Measurements from ENCODE around the gene VRK1. TPM values are rescaled to one million over a fixed set of nuclear protein-coding genes. Genes with fewer than 3 reads are reported as not detected.

Gene VRK1
- total RNA-seq, 1 experiment from 2014 or later, result 166 TPM

- no peak overlapping the region for H3K4me3 ChIP-seq (ENCODE audit: low read length)
- no peaks in the 10 kb centered on the region for H3K79me2 ChIP-seq (ENCODE audit: low read length)
- no peak overlapping the region for H2AFZ ChIP-seq (ENCODE audit: low read length)
- no peaks in the 10 kb centered on the region for H3K9me2 ChIP-seq (replicated peaks; ENCODE audit: insufficient read depth, low read length)
- H3K36me3 ChIP-seq (ENCODE audit: insufficient read depth, low read length), result no peaks in the 10 kb centered on the region; the same call in 1 of the 2 replicates
- no peaks in the 10 kb centered on the region for H4K20me1 ChIP-seq (ENCODE audit: insufficient read depth, low read depth, low read length)
- H3K9me3 ChIP-seq (ENCODE audit: low read length), result peaks cover 6% of the 10 kb centered on the region
- DNase-seq, result peak; percentile 49
- peaks cover 31% of the 10 kb centered on the region for H3K4me1 ChIP-seq (ENCODE audit: low read length)
- H3K9ac ChIP-seq (ENCODE audit: low read length), result no peak overlapping the region
- no peaks in the 10 kb centered on the region for H3K27me3 ChIP-seq (ENCODE audit: low read length)
- H3K4me2 ChIP-seq (ENCODE audit: low read depth, low read length, poor library complexity, severe bottlenecking), result no peak overlapping the region
- H3K27ac ChIP-seq (ENCODE audit: low read length), result no peak overlapping the region
These were observed 109.3 kb downstream of the VRK1 start for GRCh38 chr14:96906434-96906833.

GRCh38 chr14:96909841-96910364 is 112.7 kb downstream of the VRK1 start:
- Histone ChIP-seq H3K4me2 (ENCODE audit: low read depth, low read length, poor library complexity, severe bottlenecking) (no peak overlapping the region), H2AFZ (ENCODE audit: low read length) (no peak overlapping the region), H3K4me1 (ENCODE audit: low read length) (peaks cover 14% of the 10 kb centered on the region), H3K27ac (ENCODE audit: low read length) (no peak overlapping the region), H3K9me3 (ENCODE audit: low read length) (peaks cover 6% of the 10 kb centered on the region), H3K36me3 (ENCODE audit: insufficient read depth, low read length) (no peaks in the 10 kb centered on the region; the same call in 1 of the 2 replicates), H4K20me1 (ENCODE audit: insufficient read depth, low read depth, low read length) (no peaks in the 10 kb centered on the region), H3K4me3 (ENCODE audit: low read length) (no peak overlapping the region), H3K79me2 (ENCODE audit: low read length) (no peaks in the 10 kb centered on the region), H3K9ac (ENCODE audit: low read length) (no peak overlapping the region), H3K9me2 (replicated peaks; ENCODE audit: insufficient read depth, low read length) (no peaks in the 10 kb centered on the region), H3K27me3 (ENCODE audit: low read length) (no peaks in the 10 kb centered on the region)
- no peak for DNase-seq

GRCh38 chr14:96911499-96912149 is 114.4 kb downstream of the VRK1 start:
- Histone ChIP-seq H3K4me1 (ENCODE audit: low read length) (no peaks in the 10 kb centered on the region), H2AFZ (ENCODE audit: low read length) (no peak overlapping the region), H4K20me1 (ENCODE audit: insufficient read depth, low read depth, low read length) (no peaks in the 10 kb centered on the region), H3K4me3 (ENCODE audit: low read length) (no peak overlapping the region), H3K9me2 (replicated peaks; ENCODE audit: insufficient read depth, low read length) (no peaks in the 10 kb centered on the region), H3K27me3 (ENCODE audit: low read length) (no peaks in the 10 kb centered on the region), H3K79me2 (ENCODE audit: low read length) (no peaks in the 10 kb centered on the region), H3K9ac (ENCODE audit: low read length) (no peak overlapping the region), H3K9me3 (ENCODE audit: low read length) (peaks cover 6% of the 10 kb centered on the region), H3K36me3 (ENCODE audit: insufficient read depth, low read length) (no peaks in the 10 kb centered on the region; the same call in 1 of the 2 replicates), H3K4me2 (ENCODE audit: low read depth, low read length, poor library complexity, severe bottlenecking) (no peak overlapping the region), H3K27ac (ENCODE audit: low read length) (no peak overlapping the region)
- no peak for DNase-seq

GRCh38 chr14:96914571-96915128 is 117.5 kb downstream of the VRK1 start:
- Histone ChIP-seq H3K9me3 (ENCODE audit: low read length) (peaks cover 4% of the 10 kb centered on the region), H3K36me3 (ENCODE audit: insufficient read depth, low read length) (no peaks in the 10 kb centered on the region), H3K79me2 (ENCODE audit: low read length) (no peaks in the 10 kb centered on the region), H3K4me1 (ENCODE audit: low read length) (no peaks in the 10 kb centered on the region), H3K4me2 (ENCODE audit: low read depth, low read length, poor library complexity, severe bottlenecking) (no peak overlapping the region), H3K9me2 (replicated peaks; ENCODE audit: insufficient read depth, low read length) (no peaks in the 10 kb centered on the region), H2AFZ (ENCODE audit: low read length) (no peak overlapping the region), H3K4me3 (ENCODE audit: low read length) (no peak overlapping the region), H3K27me3 (ENCODE audit: low read length) (no peaks in the 10 kb centered on the region), H3K9ac (ENCODE audit: low read length) (no peak overlapping the region), H3K27ac (ENCODE audit: low read length) (no peak overlapping the region), H4K20me1 (ENCODE audit: insufficient read depth, low read depth, low read length) (no peaks in the 10 kb centered on the region)
- no peak for DNase-seq

- no peaks in the 10 kb centered on the region for H3K36me3 ChIP-seq (ENCODE audit: insufficient read depth, low read length)
- no peak overlapping the region for H3K9ac ChIP-seq (ENCODE audit: low read length)
- no peak for DNase-seq
- H3K4me3 ChIP-seq (ENCODE audit: low read length), result no peak overlapping the region
- H3K79me2 ChIP-seq (ENCODE audit: low read length), result no peaks in the 10 kb centered on the region
- H3K4me2 ChIP-seq (ENCODE audit: low read depth, low read length, poor library complexity, severe bottlenecking), result no peak overlapping the region
- no peaks in the 10 kb centered on the region for H3K9me3 ChIP-seq (ENCODE audit: low read length)
- H2AFZ ChIP-seq (ENCODE audit: low read length), result no peak overlapping the region
- no peaks in the 10 kb centered on the region for H3K9me2 ChIP-seq (replicated peaks; ENCODE audit: insufficient read depth, low read length)
- no peaks in the 10 kb centered on the region for H3K27me3 ChIP-seq (ENCODE audit: low read length)
- no peaks in the 10 kb centered on the region for H3K4me1 ChIP-seq (ENCODE audit: low read length)
- no peaks in the 10 kb centered on the region for H4K20me1 ChIP-seq (ENCODE audit: insufficient read depth, low read depth, low read length)
- no peak overlapping the region for H3K27ac ChIP-seq (ENCODE audit: low read length)
These were observed 118.3 kb downstream of the VRK1 start for GRCh38 chr14:96915478-96915877.

- Histone ChIP-seq H3K27ac (ENCODE audit: low read length) (no peak overlapping the region), H3K4me1 (ENCODE audit: low read length) (no peaks in the 10 kb centered on the region), H3K9me3 (ENCODE audit: low read length) (no peaks in the 10 kb centered on the region; the same call in 1 of the 2 replicates), H3K4me2 (ENCODE audit: low read depth, low read length, poor library complexity, severe bottlenecking) (no peak overlapping the region), H3K36me3 (ENCODE audit: insufficient read depth, low read length) (no peaks in the 10 kb centered on the region), H3K9me2 (replicated peaks; ENCODE audit: insufficient read depth, low read length) (no peaks in the 10 kb centered on the region), H3K79me2 (ENCODE audit: low read length) (no peaks in the 10 kb centered on the region), H4K20me1 (ENCODE audit: insufficient read depth, low read depth, low read length) (no peaks in the 10 kb centered on the region), H3K27me3 (ENCODE audit: low read length) (no peaks in the 10 kb centered on the region), H3K4me3 (ENCODE audit: low read length) (no peak overlapping the region), H3K9ac (ENCODE audit: low read length) (no peak overlapping the region), H2AFZ (ENCODE audit: low read length) (no peak overlapping the region)
- DNase-seq, result no peak
These were observed 119.6 kb downstream of the VRK1 start for GRCh38 chr14:96916751-96917150.

- H4K20me1 ChIP-seq (ENCODE audit: insufficient read depth, low read depth, low read length), result no peaks in the 10 kb centered on the region
- H3K4me3 ChIP-seq (ENCODE audit: low read length), result no peak overlapping the region
- no peak overlapping the region for H3K27ac ChIP-seq (ENCODE audit: low read length)
- no peaks in the 10 kb centered on the region for H3K79me2 ChIP-seq (ENCODE audit: low read length)
- no peak overlapping the region for H2AFZ ChIP-seq (ENCODE audit: low read length)
- DNase-seq, result no peak
- no peak overlapping the region for H3K4me2 ChIP-seq (ENCODE audit: low read depth, low read length, poor library complexity, severe bottlenecking)
- no peaks in the 10 kb centered on the region for H3K9me2 ChIP-seq (replicated peaks; ENCODE audit: insufficient read depth, low read length)
- H3K9ac ChIP-seq (ENCODE audit: low read length), result no peak overlapping the region
- no peaks in the 10 kb centered on the region for H3K4me1 ChIP-seq (ENCODE audit: low read length)
- no peaks in the 10 kb centered on the region for H3K27me3 ChIP-seq (ENCODE audit: low read length)
- H3K36me3 ChIP-seq (ENCODE audit: insufficient read depth, low read length), result no peaks in the 10 kb centered on the region
- H3K9me3 ChIP-seq (ENCODE audit: low read length), result no peaks in the 10 kb centered on the region; the same call in 1 of the 2 replicates
These were observed 120.3 kb downstream of the VRK1 start for GRCh38 chr14:96917442-96917963.

- Histone ChIP-seq H3K4me2 (ENCODE audit: low read depth, low read length, poor library complexity, severe bottlenecking) (no peak overlapping the region), H2AFZ (ENCODE audit: low read length) (no peak overlapping the region), H4K20me1 (ENCODE audit: insufficient read depth, low read depth, low read length) (no peaks in the 10 kb centered on the region), H3K9me2 (replicated peaks; ENCODE audit: insufficient read depth, low read length) (no peaks in the 10 kb centered on the region), H3K4me1 (ENCODE audit: low read length) (no peaks in the 10 kb centered on the region), H3K9me3 (ENCODE audit: low read length) (no peaks in the 10 kb centered on the region; the same call in 1 of the 2 replicates), H3K27me3 (ENCODE audit: low read length) (no peaks in the 10 kb centered on the region), H3K27ac (ENCODE audit: low read length) (no peak overlapping the region), H3K79me2 (ENCODE audit: low read length) (no peaks in the 10 kb centered on the region), H3K36me3 (ENCODE audit: insufficient read depth, low read length) (no peaks in the 10 kb centered on the region), H3K9ac (ENCODE audit: low read length) (no peak overlapping the region), H3K4me3 (ENCODE audit: low read length) (no peak overlapping the region)
- no peak for DNase-seq
These were observed 122.8 kb downstream of the VRK1 start for GRCh38 chr14:96920023-96920422.
